ENCODE data around the gene TSPEAR. TPM values are rescaled to one million over a fixed set of nuclear protein-coding genes. Genes with fewer than 3 reads are reported as not detected.

The TSPEAR gene
- total RNA-seq, 4 donors from 2014 or later: not detected

DNA sequence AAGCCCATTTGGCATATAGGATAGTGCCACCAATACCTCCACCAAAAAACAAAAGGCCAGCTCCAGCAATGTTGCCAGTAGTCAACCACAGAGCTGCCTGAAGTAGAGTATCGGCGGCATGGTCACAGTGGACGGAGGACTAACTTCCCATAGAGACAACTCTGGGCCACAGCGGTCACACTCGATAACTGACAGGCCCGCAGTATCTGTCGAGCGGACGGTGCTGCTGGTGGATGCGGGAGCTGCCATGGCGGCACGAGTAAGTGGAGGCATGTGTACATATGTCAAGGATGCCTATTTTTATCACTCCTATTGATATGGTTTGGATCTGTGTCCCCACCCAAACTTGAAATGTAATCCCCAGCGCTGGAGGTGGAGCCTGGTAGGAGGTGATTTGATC is 33.5 kb downstream of the TSPEAR start:
- intact Hi-C loops (cut with DNase I; ENCODE audit: low total_unique reads): no loop called here
- no peaks in the 10 kb centered on the region for H3K4me1 ChIP-seq
- no peak overlapping the region for H3K27ac ChIP-seq
- no peak for DNase-seq
- in situ Hi-C loops (cut with MboI; ENCODE audit: low pct_ligation_motif_present in 1 of 4, low pct_unique_long_range_greater_than_20kb in 1 of 4, low sequenced_read_pairs in 3 of 4): loop anchor here in 2 of 4 donors (25.0 kb wide), 1 partner anchor 91 kb away; the partner anchor contains the start of genes KRTAP10-5 (in 2 of the 2) and KRTAP10-6 (in 2 of the 2)
- TF ChIP-seq POLR2AphosphoS5 (IDR thresholded peaks at IDR 0.05): no peak
- TF ChIP-seq, protein P1, sequence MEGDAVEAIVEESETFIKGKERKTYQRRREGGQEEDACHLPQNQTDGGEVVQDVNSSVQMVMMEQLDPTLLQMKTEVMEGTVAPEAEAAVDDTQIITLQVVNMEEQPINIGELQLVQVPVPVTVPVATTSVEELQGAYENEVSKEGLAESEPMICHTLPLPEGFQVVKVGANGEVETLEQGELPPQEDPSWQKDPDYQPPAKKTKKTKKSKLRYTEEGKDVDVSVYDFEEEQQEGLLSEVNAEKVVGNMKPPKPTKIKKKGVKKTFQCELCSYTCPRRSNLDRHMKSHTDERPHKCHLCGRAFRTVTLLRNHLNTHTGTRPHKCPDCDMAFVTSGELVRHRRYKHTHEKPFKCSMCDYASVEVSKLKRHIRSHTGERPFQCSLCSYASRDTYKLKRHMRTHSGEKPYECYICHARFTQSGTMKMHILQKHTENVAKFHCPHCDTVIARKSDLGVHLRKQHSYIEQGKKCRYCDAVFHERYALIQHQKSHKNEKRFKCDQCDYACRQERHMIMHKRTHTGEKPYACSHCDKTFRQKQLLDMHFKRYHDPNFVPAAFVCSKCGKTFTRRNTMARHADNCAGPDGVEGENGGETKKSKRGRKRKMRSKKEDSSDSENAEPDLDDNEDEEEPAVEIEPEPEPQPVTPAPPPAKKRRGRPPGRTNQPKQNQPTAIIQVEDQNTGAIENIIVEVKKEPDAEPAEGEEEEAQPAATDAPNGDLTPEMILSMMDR (IDR thresholded peaks at IDR 0.05): no peak
- no peak for TF ChIP-seq POLR2A (IDR thresholded peaks at IDR 0.05)
- no peak for TF ChIP-seq EP300 (IDR thresholded peaks at IDR 0.05; ENCODE audit: low read depth)
- peaks cover 0 to 5% of the 10 kb centered on the region in 2 donors for H3K9me3 ChIP-seq
- no peaks in the 10 kb centered on the region for H3K27me3 ChIP-seq
- no peaks in the 10 kb centered on the region for H3K36me3 ChIP-seq
- H3K4me3 ChIP-seq: no peak overlapping the region
- 94% methylated on average over 13 of the region's 13 CpGs; no CpG with 5 or more reads in 1 of the 2 donors for WGBS, 2 donors (ENCODE audit: low coverage in 1 of 2)

DNA sequence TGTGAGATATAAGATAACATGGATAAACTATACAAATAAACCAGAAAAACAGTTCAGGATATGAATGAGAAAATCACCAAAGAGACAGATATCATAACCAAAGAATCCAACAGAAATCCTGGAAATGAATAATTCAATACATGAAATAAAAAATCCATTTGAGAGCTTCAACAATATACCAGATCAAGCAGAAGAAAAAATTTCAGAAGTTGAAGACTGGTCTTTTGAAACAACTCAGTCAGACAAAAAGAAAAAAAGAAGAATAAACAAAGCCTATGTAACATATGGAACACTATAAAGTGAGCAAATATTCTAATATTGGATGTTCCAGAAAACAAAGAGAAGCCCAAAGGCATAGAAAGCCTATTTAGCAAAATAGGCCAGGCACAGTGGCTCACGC is 39.5 kb downstream of the TSPEAR start:
- DNase-seq: no peak
- Histone ChIP-seq H3K27me3 (no peaks in the 10 kb centered on the region), H3K36me3 (no peaks in the 10 kb centered on the region), H3K4me1 (no peaks in the 10 kb centered on the region), H3K4me3 (no peak overlapping the region), H3K9me3 (peaks cover 0 to 5% of the 10 kb centered on the region in 2 donors), H3K27ac (no peak overlapping the region)
- in situ Hi-C loops (cut with MboI; ENCODE audit: low pct_ligation_motif_present in 1 of 4, low pct_unique_long_range_greater_than_20kb in 1 of 4, low sequenced_read_pairs in 3 of 4) (no loop called here), intact Hi-C loops (cut with DNase I; ENCODE audit: low total_unique reads) (no loop called here)
- TF ChIP-seq POLR2AphosphoS5 (IDR thresholded peaks at IDR 0.05) (no peak), EP300 (IDR thresholded peaks at IDR 0.05; ENCODE audit: low read depth) (no peak), POLR2A (IDR thresholded peaks at IDR 0.05) (no peak)
- TF ChIP-seq, protein P1 (IDR thresholded peaks at IDR 0.05): no peak
- 95% methylated on average over 1 of the region's 1 CpG; no CpG with 5 or more reads in 1 of the 2 donors for WGBS, 2 donors (ENCODE audit: low coverage in 1 of 2)

DNA sequence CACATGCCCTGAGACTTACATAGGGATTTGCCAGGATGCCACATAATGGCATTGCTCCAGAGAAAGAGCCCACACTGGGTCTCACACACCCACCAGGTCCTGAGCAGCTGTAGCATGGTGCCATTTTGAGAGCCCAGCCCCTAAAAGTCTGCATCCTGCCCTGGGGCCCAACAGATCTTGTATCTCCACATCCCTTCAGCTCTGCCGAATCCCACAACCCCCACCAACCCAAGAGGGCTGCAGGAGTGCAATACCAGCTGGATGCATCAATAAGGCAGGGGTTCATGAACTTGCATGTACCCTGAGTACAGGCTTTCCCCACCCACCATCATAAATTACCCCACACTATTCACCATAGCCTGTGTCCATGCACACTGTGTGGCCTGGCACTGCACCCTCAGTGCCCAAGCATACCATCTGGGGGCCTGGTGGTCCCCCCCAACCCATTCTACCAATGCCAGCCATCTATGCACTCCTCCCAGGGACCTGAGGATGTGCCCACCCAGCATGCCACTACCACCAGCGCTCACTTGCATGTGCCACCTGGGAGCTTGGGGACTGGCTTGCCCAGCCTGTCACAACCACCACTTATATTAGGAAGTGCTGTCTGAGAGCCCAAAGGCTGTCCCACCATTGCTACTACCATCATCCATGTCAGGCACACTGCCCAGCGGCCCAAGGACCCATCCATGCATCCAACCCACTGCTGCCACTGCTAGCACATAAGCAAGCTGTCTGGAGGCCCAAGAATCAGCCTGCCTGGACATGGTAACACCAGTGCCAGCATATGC is 40.5 kb downstream of the TSPEAR start:
- in situ Hi-C loops (cut with MboI; ENCODE audit: low pct_ligation_motif_present in 1 of 4, low pct_unique_long_range_greater_than_20kb in 1 of 4, low sequenced_read_pairs in 3 of 4) (no loop called here), intact Hi-C loops (cut with DNase I; ENCODE audit: low total_unique reads) (no loop called here)
- no peaks in the 10 kb centered on the region for H3K27me3 ChIP-seq
- H3K4me3 ChIP-seq: no peak overlapping the region
- H3K36me3 ChIP-seq: no peaks in the 10 kb centered on the region
- TF ChIP-seq POLR2A (IDR thresholded peaks at IDR 0.05) (no peak), POLR2AphosphoS5 (IDR thresholded peaks at IDR 0.05) (no peak), EP300 (IDR thresholded peaks at IDR 0.05; ENCODE audit: low read depth) (no peak)
- TF ChIP-seq, protein P1 (IDR thresholded peaks at IDR 0.05): no peak
- peaks cover 0 to 5% of the 10 kb centered on the region in 2 donors for H3K9me3 ChIP-seq
- H3K27ac ChIP-seq: no peak overlapping the region
- 74% methylated on average over 3 of the region's 3 CpGs; no CpG with 5 or more reads in 1 of the 2 donors for WGBS, 2 donors (ENCODE audit: low coverage in 1 of 2)
- no peak for DNase-seq
- no peaks in the 10 kb centered on the region for H3K4me1 ChIP-seq

DNA sequence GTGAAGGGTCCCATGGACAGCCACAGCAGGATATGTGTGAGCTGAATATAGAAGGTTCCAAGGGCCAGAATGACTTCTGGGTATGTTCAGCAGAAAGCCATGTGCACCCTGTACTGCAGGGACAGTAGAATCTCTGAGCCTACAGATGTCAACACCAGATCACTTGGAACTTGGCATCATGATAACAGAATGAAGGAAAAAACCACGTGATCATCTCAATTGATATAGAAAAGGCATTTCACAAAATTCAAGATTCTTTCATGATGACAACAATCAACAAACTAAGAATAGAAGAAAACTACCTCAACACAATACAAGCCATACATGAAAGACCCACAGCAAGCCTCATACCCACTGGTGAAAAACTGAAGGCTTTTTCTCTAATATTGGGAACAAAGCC is 43.8 kb downstream of the TSPEAR start:
- DNase-seq: no peak
- Histone ChIP-seq H3K4me1 (no peaks in the 10 kb centered on the region), H3K36me3 (no peaks in the 10 kb centered on the region), H3K4me3 (no peak overlapping the region), H3K9me3 (peaks cover 0 to 6% of the 10 kb centered on the region in 2 donors), H3K27ac (no peak overlapping the region), H3K27me3 (no peaks in the 10 kb centered on the region)
- intact Hi-C loops (cut with DNase I; ENCODE audit: low total_unique reads) (no loop called here), in situ Hi-C loops (cut with MboI; ENCODE audit: low pct_ligation_motif_present in 1 of 4, low pct_unique_long_range_greater_than_20kb in 1 of 4, low sequenced_read_pairs in 3 of 4) (no loop called here)
- 64% methylated on average over 1 of the region's 1 CpG; no CpG with 5 or more reads in 1 of the 2 donors for WGBS, 2 donors (ENCODE audit: low coverage in 1 of 2)
- TF ChIP-seq, protein P1 (IDR thresholded peaks at IDR 0.05): no peak
- no peak for TF ChIP-seq POLR2AphosphoS5 (IDR thresholded peaks at IDR 0.05)
- no peak for TF ChIP-seq POLR2A (IDR thresholded peaks at IDR 0.05)
- no peak for TF ChIP-seq EP300 (IDR thresholded peaks at IDR 0.05; ENCODE audit: low read depth)
